SK-N-MC (cell line): ENCODE measurements around the gene RD3L.

ENCODE experiments used
- DNase-seq: peaks from one replicate; pipeline ENCODE4 v3.0.0-alpha.2; 2011; ENCODE audit warnings: low read depth, low spot score
- H3K27ac ChIP-seq: fragments of 200-600 bp; sonication (generic); 2 replicates; pipeline ENCODE4 v1.5.1; 2016; ENCODE audit warnings: mixed run types
- H3K36me3 ChIP-seq: fragments of 200-600 bp; sonication (generic); 2 replicates; pipeline ENCODE4 v1.6.1; 2017; ENCODE audit warnings: antibody characterized with exemption, low read length, mixed read lengths; ENCODE audit not compliant: insufficient read depth
- H3K4me3 ChIP-seq: fragments of 200-600 bp; sonication (generic); 2 replicates; pipeline ENCODE4 v1.5.1; 2016
- H3K9ac ChIP-seq: fragments of 200-600 bp; sonication (generic); 2 replicates; pipeline ENCODE4 v1.8.0; 2017; ENCODE audit warnings: mixed run types, mixed read lengths; ENCODE audit not compliant: insufficient read length
- H3K9me3 ChIP-seq: fragments of 200-600 bp; sonication (generic); 2 replicates; pipeline ENCODE4 v1.6.1; 2017; ENCODE audit warnings: low read depth, mild to moderate bottlenecking, antibody characterized with exemption, low read length, moderate library complexity, mixed read lengths
- EZH2 ChIP-seq: fragments of 200-600 bp; sonication (generic); IDR thresholded peaks from one replicate; pipeline ENCODE4 v1.6.1; 2017; ENCODE audit warnings: antibody characterized with exemption
- FOXP2 ChIP-seq: optimal IDR thresholded peaks from 2 replicates; pipeline ENCODE3; 2011; ENCODE audit warnings: mild to moderate bottlenecking, moderate library complexity; ENCODE audit not compliant: insufficient read depth; ENCODE audit errors: extremely low read length, control extremely low read depth
- POLR2AphosphoS5 ChIP-seq: IDR thresholded peaks from 2 replicates; pipeline ENCODE4 v1.6.1; 2012; ENCODE audit warnings: mild to moderate bottlenecking, low read depth, low read length, borderline replicate concordance

The RD3L gene

GRCh38 chr14:103892247-103892646 lies 50.1 kb downstream of the RD3L start:
- Histone ChIP-seq H3K9me3 (no peaks in the 10 kb centered on the region), H3K27ac (no peak overlapping the region), H3K36me3 (no peaks in the 10 kb centered on the region), H3K9ac (no peak overlapping the region), H3K4me3 (no peak overlapping the region)
- no peak for DNase-seq
- TF ChIP-seq POLR2AphosphoS5 (no peak), FOXP2 (no peak), EZH2 (no peak)

DNA sequence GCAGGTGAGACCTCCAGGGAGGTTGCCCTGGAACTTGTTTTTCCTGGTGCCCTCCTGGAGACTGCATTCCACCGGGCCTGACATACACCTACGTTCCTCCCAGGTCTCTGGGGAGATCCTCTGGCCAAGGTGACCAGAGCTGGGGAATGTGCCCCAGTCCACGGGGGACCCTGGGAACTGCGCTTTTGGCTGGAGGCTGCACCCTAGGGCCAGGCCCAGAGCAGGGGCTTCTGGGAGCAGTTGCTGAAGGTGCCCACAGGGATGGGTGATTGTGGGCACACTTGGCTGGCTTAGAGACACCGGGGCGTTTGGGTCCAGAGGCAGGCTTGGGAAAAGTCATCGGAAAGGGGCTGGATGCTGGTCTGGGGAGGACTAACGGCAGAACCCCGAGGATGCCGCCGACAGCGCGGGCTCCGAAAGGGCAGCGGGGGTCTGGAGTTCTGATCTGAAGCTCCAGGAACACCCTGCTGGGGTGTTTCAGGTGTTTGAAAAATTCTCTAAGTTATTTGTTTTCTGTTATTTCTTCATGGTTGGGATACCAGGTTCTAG lies 50.6 kb downstream of the RD3L start:
- no peak for TF ChIP-seq EZH2
- TF ChIP-seq POLR2AphosphoS5, result no peak
- no peak for TF ChIP-seq FOXP2
- H3K9me3 ChIP-seq, result no peaks in the 10 kb centered on the region
- H3K36me3 ChIP-seq, result no peaks in the 10 kb centered on the region
- H3K9ac ChIP-seq, result no peak overlapping the region
- H3K27ac ChIP-seq, result no peak overlapping the region
- no peak overlapping the region for H3K4me3 ChIP-seq
- no peak for DNase-seq

- TF ChIP-seq FOXP2, result no peak
- no peak for TF ChIP-seq POLR2AphosphoS5
- no peak for TF ChIP-seq EZH2
- Histone ChIP-seq H3K9me3 (no peaks in the 10 kb centered on the region), H3K27ac (no peak overlapping the region), H3K9ac (no peak overlapping the region), H3K36me3 (no peaks in the 10 kb centered on the region), H3K4me3 (no peak overlapping the region)
- DNase-seq, result no peak
Measured at GRCh38 chr14:103890821-103891666, 51.3 kb downstream of the RD3L start.
